B cell (primary cell): ENCODE results near the gene ULK4. TPM values are rescaled to one million over a fixed set of nuclear protein-coding genes. Genes with fewer than 3 reads are reported as not detected.

Experiments used
- ATAC-seq: fragments of 200-7000 bp; cut with Tn5 transposase; one replicate; pipeline ENCODE4 v1.10.0; 2021; ENCODE audit warnings: low read depth, mild to moderate bottlenecking, moderate number of reproducible peaks, moderate library complexity
- CTCF ChIA-PET: fragments of 350-600 bp; sonication (Branson Sonifier 250); formaldehyde crosslinking; loops from one replicate; lab custom pipeline; 2021; ENCODE audit warnings: antibody characterized with exemption, inconsistent platforms; lab: Charles Lee
- POLR2A ChIA-PET: fragments of 350-600 bp; sonication (Branson Sonifier 250); formaldehyde crosslinking; loops from one replicate; lab custom pipeline; 2021; ENCODE audit warnings: antibody characterized with exemption; lab: Charles Lee
- DNase-seq: peaks from one replicate; pipeline ENCODE4 v3.0.0; 2013
- H2AFZ ChIP-seq: 2 replicates; pipeline ENCODE4 v1.6.1; 2012; ENCODE audit warnings: mild to moderate bottlenecking, low read depth, low read length; ENCODE audit not compliant: insufficient read depth, poor library complexity, severe bottlenecking
- H3K27ac ChIP-seq, 2 donors: 1 replicate in 1 of 2; 2 replicates in 1 of 2; pipeline ENCODE4 v1.5.1; 2012 to 2013; ENCODE audit warnings: low read length in 2 of 2, mild to moderate bottlenecking in 2 of 2, moderate library complexity in 1 of 2
- H3K27me3 ChIP-seq, 4 experiments: fragments of 200-600 bp in 1 of 4; sonication (generic) in 1 of 4; replicated peaks in 1 of 4; 1 replicate in 2 of 4; 2 replicates in 2 of 4; pipeline versions ENCODE4 v1.6.1 to v1.7.0; 2013 to 2016; ENCODE audit warnings: low read length in 3 of 4, mild to moderate bottlenecking in 2 of 4, mixed read lengths in 1 of 4, moderate library complexity in 1 of 4; ENCODE audit not compliant: insufficient read depth in 4 of 4, control insufficient read depth in 3 of 4; ENCODE audit errors: control extremely low read depth in 1 of 4
- H3K36me3 ChIP-seq, 2 experiments: replicated peaks in 1 of 2; 1 replicate in 1 of 2; 2 replicates in 1 of 2; pipeline versions ENCODE4 v1.6.1 to v1.7.1; 2013; ENCODE audit warnings: low read length in 1 of 2; ENCODE audit not compliant: insufficient read depth in 2 of 2, control insufficient read depth in 1 of 2; ENCODE audit errors: control extremely low read depth in 1 of 2, extremely low read depth in 1 of 2
- H3K4me1 ChIP-seq, 2 donors: fragments of 200-600 bp in 1 of 2; sonication (generic) in 1 of 2; 1 replicate in 1 of 2; 2 replicates in 1 of 2; pipeline versions ENCODE4 v1.5.1 to v1.6.1; 2013 to 2017; ENCODE audit warnings: low read length in 2 of 2; ENCODE audit not compliant: control insufficient read depth in 2 of 2, insufficient read depth in 2 of 2
- H3K4me2 ChIP-seq: replicated peaks from 2 replicates; pipeline ENCODE3; 2012; ENCODE audit warnings: mild to moderate bottlenecking, low read depth, low read length; ENCODE audit not compliant: poor library complexity, severe bottlenecking
- H3K4me3 ChIP-seq, 5 experiments: fragments of 200-600 bp in 1 of 5; sonication (generic) in 1 of 5; 1 replicate in 3 of 5; 2 replicates in 2 of 5; pipeline versions ENCODE4 v1.5.1 to v1.7.0; 2011 to 2016; ENCODE audit warnings: low read length in 4 of 5, mild to moderate bottlenecking in 4 of 5, low read depth in 2 of 5, control low read depth in 1 of 5, moderate library complexity in 1 of 5; ENCODE audit not compliant: insufficient read depth in 1 of 5; ENCODE audit errors: control extremely low read depth in 1 of 5, extremely low read depth in 1 of 5
- H3K79me2 ChIP-seq: fragments of 200-600 bp; sonication (generic); one replicate; pipeline ENCODE4 v1.6.0; 2016; ENCODE audit warnings: low read length; ENCODE audit not compliant: control insufficient read depth, insufficient read depth
- H3K9ac ChIP-seq: fragments of 200-600 bp; sonication (generic); 2 replicates; pipeline ENCODE4 v1.6.1; 2017; ENCODE audit warnings: mild to moderate bottlenecking, low read length, moderate library complexity
- H3K9me3 ChIP-seq, 3 donors: one replicate each; pipeline versions ENCODE4 v1.6.1 to v1.7.1; 2013; ENCODE audit warnings: low read length in 2 of 3; ENCODE audit not compliant: control insufficient read depth in 2 of 3, insufficient read depth in 1 of 3; ENCODE audit errors: control extremely low read depth in 1 of 3
- H4K20me1 ChIP-seq: 2 replicates; pipeline ENCODE4 v1.6.0; 2012; ENCODE audit warnings: mild to moderate bottlenecking, low read length; ENCODE audit not compliant: insufficient read depth, control insufficient read depth, poor library complexity, severe bottlenecking
- H3K27ac Mint-ChIP-seq: one replicate; pipeline ENCODE4 v1.8.0; 2021; ENCODE audit warnings: mixed read lengths
- H3K27me3 Mint-ChIP-seq: one replicate; pipeline ENCODE4 v1.8.0; 2021; ENCODE audit warnings: mixed read lengths
- H3K4me1 Mint-ChIP-seq: one replicate; pipeline ENCODE4 v1.8.0; 2021; ENCODE audit warnings: mixed read lengths
- H3K4me3 Mint-ChIP-seq: one replicate; pipeline ENCODE4 v1.8.0; 2021; ENCODE audit warnings: mixed read lengths
- H3K9me3 Mint-ChIP-seq: one replicate; pipeline ENCODE4 v1.8.0; 2022; ENCODE audit warnings: mixed read lengths; ENCODE audit not compliant: insufficient read depth
- CTCF ChIP-seq: fragments of 200-600 bp; IDR thresholded peaks from one replicate; pipeline ENCODE4 v1.8.0; 2022; ENCODE audit warnings: antibody characterized with exemption, mild to moderate bottlenecking
- EZH2 ChIP-seq: IDR thresholded peaks from 2 replicates; pipeline ENCODE4 v1.6.1; 2012; ENCODE audit warnings: borderline replicate concordance, low read depth, mild to moderate bottlenecking, moderate library complexity, low read length; ENCODE audit not compliant: insufficient read depth, poor library complexity, severe bottlenecking
- WGBS: methylation state at CpG from one replicate; pipeline ENCODE4 v1.1.5; 2013; ENCODE audit warnings: missing lambda C conversion rate; ENCODE audit not compliant: insufficient coverage; 5-methylcytosine and 5-hydroxymethylcytosine counted together
- intact Hi-C: fragments of 100-400 bp; cut with micrococcal nuclease; formaldehyde crosslinking; loops from one replicate; pipeline ENCODE4 v1.10.0; 2022
- polyA plus RNA-seq: library from polyadenylated mRNA; depleted of rRNA; stranded (reverse); fragments of >200 nt; gene quantifications from 2 replicates; pipeline ENCODE4 v1.2.3, GENCODE V29; 2012
- total RNA-seq, 2 donors: library from RNA; stranded (reverse); fragments of 120-200 nt in 1 of 2; gene quantifications; 1 replicate in 1 of 2; 2 replicates in 1 of 2; pipeline versions ENCODE4 v1.2.3 to v1.2.4, GENCODE V29; 2013 to 2022

ULK4 gene
- total and polyA plus RNA-seq, 2 donors (not counting 1 experiment from before 2014, with no cell fraction given) = 5.2 to 33.7 TPM

GRCh38 chr3:41247055-41248004, 714.6 kb downstream of the ULK4 start:
- no peak overlapping the region for H3K27ac Mint-ChIP-seq
- H3K4me1 Mint-ChIP-seq = peaks cover 5% of the 10 kb centered on the region
- intact Hi-C loops = no loop called here
- Histone ChIP-seq H3K4me1 (no peaks in the 10 kb centered on the region), H3K27me3 (no peaks in the 10 kb centered on the region), H3K9ac (no peak overlapping the region), H2AFZ (no peak overlapping the region), H3K79me2 (no peaks in the 10 kb centered on the region), H4K20me1 (no peaks in the 10 kb centered on the region), H3K36me3 (peaks cover 0 to 3% of the 10 kb centered on the region in 2 experiments), H3K27ac (no peak overlapping the region), H3K9me3 (no peaks in the 10 kb centered on the region), H3K4me3 (no peak overlapping the region), H3K4me2 (no peak overlapping the region)
- ChIA-PET CTCF (interaction anchor here (0.6 kb wide), 1 partner anchor 512 kb away, joined by 3 read pairs; no protein-coding TSS in a partner anchor), POLR2A (interaction anchor here (0.7 kb wide), 1 partner anchor 546 kb away, joined by 5 read pairs; no protein-coding TSS in a partner anchor)
- TF ChIP-seq CTCF (no peak), EZH2 (no peak)
- no peaks in the 10 kb centered on the region for H3K27me3 Mint-ChIP-seq
- no peak overlapping the region for H3K4me3 Mint-ChIP-seq
- 85% methylated on average over 9 of the region's 12 CpGs for WGBS
- ATAC-seq (no peak), DNase-seq (no peak)
- peaks cover 3% of the 10 kb centered on the region for H3K9me3 Mint-ChIP-seq
